ENCODE measurements around the gene PTGS2. TPM values are rescaled to one million over a fixed set of nuclear protein-coding genes. Genes with fewer than 3 reads are reported as not detected.

Gene PTGS2
- total RNA-seq (2022; extraction: Qiagen RNA extraction; ENCODE audit: low read depth), result 4.1 to 7.3 TPM (median 5.7 TPM) in 5 replicates

GRCh38 chr1:186680245-186681061, at the start of gene PTGS2:
Gene PTGS2 (minus strand): TSS chr1:186680423. CDS start chr1:186680290, 133 bp downstream.

Other genes starting within 250 kb of the PTGS2 start
- not detected in 5 replicates for gene PDC, start 219.3 kb downstream of the PTGS2 start, total RNA-seq (2022; extraction: Qiagen RNA extraction; ENCODE audit: low read depth)
- 7.4 to 11.1 TPM (median 9.7 TPM) in 5 replicates for gene PLA2G4A, start 148.5 kb upstream of the PTGS2 start, total RNA-seq (2022; extraction: Qiagen RNA extraction; ENCODE audit: low read depth)